GM18498 (cell line): Measurements from ENCODE around the gene KMT5C.
"Not testable (repeated sequence)": the region's sequence is repeated elsewhere in the genome, so short reads cannot be mapped to it uniquely, and the experiment has no call there.

Experiments
- ATAC-seq: cut with Tn5 transposase; IDR thresholded peaks from one replicate; pipeline ENCODE4 v1.9.1; 2021; ENCODE audit warnings: mild to moderate bottlenecking, moderate library complexity; ENCODE audit not compliant: unreplicated experiment

The KMT5C gene

GRCh38 chr19:55315956-55316525 is 23.6 kb upstream of the KMT5C start:
- ATAC-seq: no peak

- no peak for ATAC-seq
Measured at GRCh38 chr19:55316646-55317045, 23.0 kb upstream of the KMT5C start.

- ATAC-seq: no peak
Measured at GRCh38 chr19:55319785-55320184, 19.9 kb upstream of the KMT5C start.

GRCh38 chr19:55320844-55321419 is 18.7 kb upstream of the KMT5C start:
- no peak for ATAC-seq

- no peak for ATAC-seq
Measured at GRCh38 chr19:55321466-55322137, 18.1 kb upstream of the KMT5C start.

- ATAC-seq: no peak
Measured at GRCh38 chr19:55322204-55322885, 17.3 kb upstream of the KMT5C start.

GRCh38 chr19:55324662-55325061 is 15.0 kb upstream of the KMT5C start:
- no peak for ATAC-seq

GRCh38 chr19:55325172-55325571 is 14.5 kb upstream of the KMT5C start, which contains the start of gene TMEM150B:
TMEM150B (minus strand) TSS chr19:55325341; CDS start chr19:55321036, 4,305 bp downstream.
- ATAC-seq: no peak

GRCh38 chr19:55328774-55329318 is 10.8 kb upstream of the KMT5C start:
- not testable (repeated sequence) for ATAC-seq

GRCh38 chr19:55329791-55330190 is 9.9 kb upstream of the KMT5C start:
- ATAC-seq: not testable (repeated sequence)

GRCh38 chr19:55333870-55334269 is 5.8 kb upstream of the KMT5C start:
- ATAC-seq: no peak

- ATAC-seq: no peak
Measured at GRCh38 chr19:55336101-55336500, 3.6 kb upstream of the KMT5C start.

- no peak for ATAC-seq
Measured at GRCh38 chr19:55339889-55340783, 460 bp downstream of the KMT5C start.

GRCh38 chr19:55340784-55341147 is 1.1 kb downstream of the KMT5C start:
- no peak for ATAC-seq

GRCh38 chr19:55341171-55341588 is 1.5 kb downstream of the KMT5C start:
- ATAC-seq: no peak

GRCh38 chr19:55341595-55342531 is 2.2 kb downstream of the KMT5C start:
- ATAC-seq: no peak

GRCh38 chr19:55344444-55344843 is 4.8 kb downstream of the KMT5C start:
- ATAC-seq: no peak

GRCh38 chr19:55345101-55345817 is 5.6 kb downstream of the KMT5C start:
- no peak for ATAC-seq
